K562 (cell line): Measurements from ENCODE around the gene SRSF1. TPM values are rescaled to one million over a fixed set of nuclear protein-coding genes. Genes with fewer than 3 reads are reported as not detected.

Experiments used
- ATAC-seq: fragments of 200-7000 bp; cut with Tn5 transposase; 3 replicates; pipeline ENCODE4 v1.9.1; 2020; ENCODE audit warnings: moderate library complexity
- BruUV-seq: library from RNA; stranded (reverse); fragments of 400-500 nt; replicated peaks from 2 replicates; lab custom pipeline; 2021; lab: Mats Ljungman, UMichigan
- CTCF ChIA-PET: fragments of 300-600 bp; formaldehyde crosslinking; extraction: SDS; loops from one replicate; lab custom pipeline; 2021; ENCODE audit warnings: low intra/inter-chr PET ratio; lab: Yijun Ruan, JAX
- POLR2A ChIA-PET: fragments of 300-600, 350-650 bp; sonication (Branson Sonifier 250); formaldehyde crosslinking; extraction: SDS; loops from one replicate; lab custom pipeline; 2021; ENCODE audit warnings: antibody characterized with exemption, inconsistent platforms; lab: Yijun Ruan, JAX
- DNase-seq, 4 experiments: peaks; one replicate each; pipeline versions ENCODE4 v3.0.0 to v3.0.0-alpha.2; 2011 to 2018; ENCODE audit warnings: low spot score in 3 of 4, mixed read lengths in 3 of 4; ENCODE audit errors: extremely low read depth in 1 of 4
- FAIRE-seq: peaks from 2 replicates; lab custom pipeline; 2011; peaks lifted over from hg19 to GRCh38; lab: Jason Lieb, UNC
- H2AFZ ChIP-seq: 2 replicates; pipeline ENCODE4 v1.6.0; 2011; ENCODE audit warnings: low read depth, low read length, control low read depth, inconsistent platforms
- H3K27ac ChIP-seq: fragments of 200-600 bp; 3 replicates; pipeline ENCODE4 v1.8.0; 2011; ENCODE audit warnings: low read depth, mild to moderate bottlenecking, control low read depth, inconsistent platforms, low read length, moderate library complexity, mixed read lengths; ENCODE audit errors: extremely low read depth
- H3K27me3 ChIP-seq, 2 experiments: fragments of 300-600 bp in 1 of 2; 2 replicates in 1 of 2; 3 replicates in 1 of 2; pipeline versions ENCODE4 v1.6.0 to v1.8.0; 2011; ENCODE audit warnings: inconsistent platforms in 2 of 2, low read length in 2 of 2, mild to moderate bottlenecking in 1 of 2, mixed read lengths in 1 of 2, moderate library complexity in 1 of 2; ENCODE audit not compliant: control insufficient read depth in 2 of 2, insufficient read depth in 2 of 2
- H3K36me3 ChIP-seq: fragments of 300-600 bp; 3 replicates; pipeline ENCODE4 v1.8.0; 2011; ENCODE audit warnings: mild to moderate bottlenecking, low read length, inconsistent platforms; ENCODE audit not compliant: control insufficient read depth, insufficient read depth
- H3K4me1 ChIP-seq, 2 experiments: fragments of 200-600 bp in 1 of 2; replicated peaks in 1 of 2; 2 replicates in 1 of 2; 3 replicates in 1 of 2; pipeline versions ENCODE4 v1.5.1 to v1.8.0; 2011; ENCODE audit warnings: inconsistent platforms in 2 of 2, low read length in 2 of 2, mild to moderate bottlenecking in 1 of 2, mixed read lengths in 1 of 2, moderate library complexity in 1 of 2; ENCODE audit not compliant: control insufficient read depth in 2 of 2, insufficient read depth in 2 of 2
- H3K4me2 ChIP-seq: 2 replicates; pipeline ENCODE4 v1.6.1; 2011; ENCODE audit warnings: low read length, control low read depth, inconsistent platforms, mixed read lengths; ENCODE audit not compliant: insufficient read depth
- H3K4me3 ChIP-seq: fragments of 200-600 bp; sonication (generic), shearing (Covaris generic); 2 replicates; pipeline ENCODE4 v1.5.1; 2016; ENCODE audit warnings: control low read depth, inconsistent platforms
- H3K79me2 ChIP-seq: fragments of 200-600 bp; 3 replicates; pipeline ENCODE4 v1.8.0; 2011; ENCODE audit warnings: low read length, inconsistent platforms; ENCODE audit not compliant: control insufficient read depth, insufficient read depth
- H3K9ac ChIP-seq, 2 experiments: 2 replicates each; pipeline versions ENCODE4 v1.6.0 to v1.6.1; 2011; ENCODE audit warnings: low read depth in 2 of 2, low read length in 2 of 2, control low read depth in 1 of 2, inconsistent platforms in 1 of 2, mild to moderate bottlenecking in 1 of 2, mixed read lengths in 1 of 2; ENCODE audit not compliant: insufficient read depth in 1 of 2
- H3K9me1 ChIP-seq: one replicate; pipeline ENCODE4 v1.6.0; 2011; ENCODE audit warnings: inconsistent platforms, mild to moderate bottlenecking, low read length, moderate library complexity; ENCODE audit not compliant: control insufficient read depth, insufficient read depth
- H3K9me3 ChIP-seq: replicated peaks from 2 replicates; pipeline ENCODE4 v1.5.1; 2011; ENCODE audit warnings: low read depth, low read length, inconsistent platforms; ENCODE audit not compliant: control insufficient read depth, insufficient read depth
- H4K20me1 ChIP-seq: replicated peaks from 2 replicates; pipeline ENCODE4 v1.6.1; 2011; ENCODE audit warnings: low read length, inconsistent platforms, mixed read lengths; ENCODE audit not compliant: control insufficient read depth, insufficient read depth
- ARID3A ChIP-seq: IDR thresholded peaks from 2 replicates; pipeline ENCODE4 v1.6.1; 2012; ENCODE audit warnings: low read depth, low read length, improper control_type of control experiment, borderline replicate concordance
- BCLAF1 ChIP-seq, 2 experiments: fragments of 450-650 bp in 1 of 2; IDR thresholded peaks; 2 replicates each; pipeline ENCODE4 v1.6.1; 2011 to 2017; ENCODE audit warnings: low read depth in 2 of 2, antibody characterized with exemption in 1 of 2, borderline replicate concordance in 1 of 2, low read length in 1 of 2, mild to moderate bottlenecking in 1 of 2, mixed read lengths in 1 of 2; ENCODE audit not compliant: control insufficient read depth in 1 of 2
- CREB5 ChIP-seq: fragments of 250-450 bp; sonication (Bioruptor Pico); IDR thresholded peaks from 2 replicates; pipeline ENCODE4 v1.5.0; 2020; ENCODE audit warnings: mild to moderate bottlenecking
- FOXA1 ChIP-seq: fragments of 450-650 bp; IDR thresholded peaks from 2 replicates; pipeline ENCODE4 v1.6.1; 2016; ENCODE audit warnings: mild to moderate bottlenecking, borderline replicate concordance
- FOXJ2 ChIP-seq: fragments of 200-800 bp; sonication (Bioruptor generic); IDR thresholded peaks from 2 replicates; pipeline ENCODE4 v1.6.1; 2016; ENCODE audit warnings: missing genetic modification characterization, missing compliant biosample characterization
- HNRNPH1 ChIP-seq: fragments of 200-400 bp; formaldehyde crosslinking; optimal IDR thresholded peaks from 2 replicates; pipeline ENCODE3; 2017; ENCODE audit warnings: low read depth, mild to moderate bottlenecking, low read length, moderate library complexity
- KDM2B ChIP-seq: fragments of 250-450 bp; sonication (Bioruptor Pico); IDR thresholded peaks from 2 replicates; pipeline ENCODE4 v1.8.0; 2021; ENCODE audit warnings: mild to moderate bottlenecking, moderate library complexity
- NR1H2 ChIP-seq: sonication (generic); formaldehyde crosslinking; IDR thresholded peaks from 2 replicates; pipeline ENCODE4 v1.4.0; 2020; ENCODE audit warnings: mild to moderate bottlenecking, missing genetic modification reagents
- PBX2 ChIP-seq, 2 experiments: IDR thresholded peaks in 1 of 2; conservative IDR thresholded peaks in 1 of 2; 2 replicates each; pipeline ENCODE4 v1.6.1; 2016; ENCODE audit warnings: low read depth in 2 of 2, mild to moderate bottlenecking in 1 of 2, missing compliant biosample characterization in 1 of 2, missing genetic modification characterization in 1 of 2, moderate library complexity in 1 of 2
- RFX7 ChIP-seq: fragments of 250-450 bp; sonication (Bioruptor Pico); IDR thresholded peaks from 2 replicates; pipeline ENCODE4 v1.5.1; 2021; ENCODE audit warnings: mild to moderate bottlenecking
- SETDB1 ChIP-seq: IDR thresholded peaks from one replicate; pipeline ENCODE4 v1.6.1; 2012; ENCODE audit warnings: low read length, control low read depth, inconsistent platforms
- SMARCA5 ChIP-seq: fragments of 450-650 bp; IDR thresholded peaks from 2 replicates; pipeline ENCODE4 v1.6.1; 2016
- ZNF121 ChIP-seq: sonication (generic); formaldehyde crosslinking; conservative IDR thresholded peaks from 2 replicates; pipeline ENCODE4 v1.8.0; 2022; ENCODE audit warnings: missing genetic modification reagents
- WGBS: fragments of 100-300 bp; shearing (Covaris generic); methylation state at CpG from one replicate; pipeline ENCODE4 v1.1.6; 2016; ENCODE audit warnings: low coverage, mixed read lengths; ENCODE audit not compliant: insufficient coverage; ENCODE audit errors: missing lambda C conversion rate; 5-methylcytosine and 5-hydroxymethylcytosine counted together
- in situ Hi-C: fragments of 300-500 bp; cut with MboI; formaldehyde crosslinking; loops from 4 replicates; pipeline ENCODE4 v1.15.0; 2018; ENCODE audit warnings: inconsistent platforms, mixed read lengths
- intact Hi-C: fragments of 100-400 bp; cut with micrococcal nuclease; formaldehyde crosslinking; loops from 2 replicates; pipeline ENCODE4 v1.14.2; 2022
- polyA plus RNA-seq, 8 experiments: library from polyadenylated mRNA; depleted of rRNA in 4 of 8; stranded (reverse) in 5 of 8; unstranded in 3 of 8; fragments of >200 nt; fragmentation: Nextera tagmentation in 2 of 8; fragmentation: Illumina TruSeq in 1 of 8; extraction: Ambion mirVana in 2 of 8; extraction: Trizol in 1 of 8; gene quantifications; 2 replicates each; pipeline versions ENCODE4 v1.2.1 to v1.2.3, GENCODE V29; 2011 to 2014; ENCODE audit warnings: inconsistent platforms in 1 of 8, missing spikeins in 1 of 8
- total RNA-seq, 7 experiments: library from RNA; depleted of rRNA in 6 of 7; stranded (reverse); fragments of >200 nt in 6 of 7; fragmentation: Illumina TruSeq in 2 of 7; extraction: Trizol in 2 of 7; gene quantifications; 2 replicates each; pipeline versions ENCODE4 v1.2.1 to v1.2.3, GENCODE V29; 2011 to 2021; ENCODE audit warnings: low replicate concordance in 1 of 7

The SRSF1 gene
- total and polyA plus RNA-seq, 9 of the 15 experiments (the other 6 are each of a cell fraction or from before 2014, with no cell fraction given), result 77.8 to 559 (median 442) TPM

GRCh38 chr17:58019039-58019438 is 12.0 kb upstream of the SRSF1 start:
- DNase-seq (no peak), ATAC-seq (peak; percentile 68), FAIRE-seq (no peak)
- Histone ChIP-seq H3K4me1 (no peaks in the 10 kb centered on the region; a peak in 2 of 5 replicates), H3K36me3 (no peaks in the 10 kb centered on the region), H4K20me1 (no peaks in the 10 kb centered on the region), H3K27ac (no peak overlapping the region), H3K9me3 (no peaks in the 10 kb centered on the region), H3K9ac (no peak overlapping the region), H3K79me2 (no peaks in the 10 kb centered on the region), H2AFZ (no peak overlapping the region), H3K27me3 (peaks cover 3 to 21% of the 10 kb centered on the region in 2 experiments; a peak in 4 of 5 replicates), H3K4me2 (no peak overlapping the region), H3K4me3 (no peak overlapping the region), H3K9me1 (no peaks in the 10 kb centered on the region)
- WGBS, result 5% methylated on average over 3 of the region's 3 CpGs
- intact Hi-C loops, result no loop called here
- no TSS peak for BruUV-seq
- ChIA-PET CTCF (no interaction called here), POLR2A (interaction anchor here (0.6 to 2.5 kb wide), 3 partner anchors 12 to 93 kb away, joined by 3 to 18 read pairs (median 6); partner anchors contain the start of gene SRSF1)
- in situ Hi-C loops, result no loop called here
- TF ChIP-seq HNRNPH1 (no peak), ZNF121 (CRISPR knock-in tag) (no peak), KDM2B (CRISPR knock-in tag) (no peak), SETDB1 (no peak), RFX7 (CRISPR knock-in tag) (no peak), CREB5 (CRISPR knock-in tag) (no peak), FOXA1 (no peak), ARID3A (no peak), NR1H2 (CRISPR knock-in tag) (no peak), BCLAF1 (IDR thresholded peaks at IDR 0.05; ENCODE audit: borderline replicate concordance in 1 of 2, control insufficient read depth in 1 of 2, low read depth in 2 of 2, low read length in 1 of 2) (no peak), SMARCA5 (no peak), PBX2 (CRISPR knock-in tag; IDR thresholded peaks at IDR 0.05; ENCODE audit: low read depth) (no peak), PBX2 (tag; conservative IDR thresholded peaks at IDR 0.05; ENCODE audit: low read depth) (peak; percentile 95), FOXJ2 (no peak)
